Activated CD8-positive, alpha-beta T cell treated with anti-CD3 and anti-CD28 coated beads for 36 hours (primary cell): ENCODE measurements around the gene GPR68. TPM values are rescaled to one million over a fixed set of nuclear protein-coding genes. Genes with fewer than 3 reads are reported as not detected.

Source experiments
- ATAC-seq: fragments of 200-7000 bp; cut with Tn5 transposase; one replicate; pipeline ENCODE4 v1.10.0; 2021; ENCODE audit warnings: mild to moderate bottlenecking, moderate library complexity
- CTCF ChIA-PET: fragments of 350-600 bp; sonication (Branson Sonifier 250); formaldehyde crosslinking; loops from one replicate; lab custom pipeline; 2021; ENCODE audit warnings: antibody characterized with exemption; lab: Charles Lee
- POLR2A ChIA-PET: fragments of 350-600 bp; sonication (Branson Sonifier 250); formaldehyde crosslinking; loops from one replicate; lab custom pipeline; 2021; ENCODE audit warnings: antibody characterized with exemption; lab: Charles Lee
- DNase-seq: peaks from one replicate; pipeline ENCODE4 v3.0.0-alpha.2; 2020
- H3K27ac Mint-ChIP-seq: one replicate; pipeline ENCODE4 v1.8.0; 2021; ENCODE audit warnings: mild to moderate bottlenecking, mixed read lengths
- H3K27me3 Mint-ChIP-seq: one replicate; pipeline ENCODE4 v1.8.0; 2021; ENCODE audit warnings: mixed read lengths
- H3K36me3 Mint-ChIP-seq: one replicate; pipeline ENCODE4 v1.8.0; 2021; ENCODE audit warnings: low read depth, mixed read lengths
- H3K4me1 Mint-ChIP-seq: one replicate; pipeline ENCODE4 v1.8.0; 2021; ENCODE audit warnings: low read depth, mixed read lengths
- H3K4me3 Mint-ChIP-seq: one replicate; pipeline ENCODE4 v1.8.0; 2021; ENCODE audit warnings: mild to moderate bottlenecking, moderate library complexity, mixed read lengths
- H3K9me3 Mint-ChIP-seq: one replicate; pipeline ENCODE4 v1.8.0; 2021; ENCODE audit warnings: mixed read lengths
- intact Hi-C: fragments of 100-400 bp; cut with micrococcal nuclease; formaldehyde crosslinking; loops from one replicate; pipeline ENCODE4 v1.10.0; 2022
- total RNA-seq, 2 experiments: library from RNA; stranded (reverse); gene quantifications; one replicate each; pipeline ENCODE4 v1.2.3, GENCODE V29; 2021
- TF ChIP-seq, protein P1 (sequence below): fragments of 200-600 bp; IDR thresholded peaks from one replicate; pipeline ENCODE4 v1.8.0; 2022; ENCODE audit warnings: antibody characterized with exemption, mild to moderate bottlenecking

GPR68 gene
- total RNA-seq, 2 experiments from 2014 or later: 11.9 to 14.0 TPM

DNA sequence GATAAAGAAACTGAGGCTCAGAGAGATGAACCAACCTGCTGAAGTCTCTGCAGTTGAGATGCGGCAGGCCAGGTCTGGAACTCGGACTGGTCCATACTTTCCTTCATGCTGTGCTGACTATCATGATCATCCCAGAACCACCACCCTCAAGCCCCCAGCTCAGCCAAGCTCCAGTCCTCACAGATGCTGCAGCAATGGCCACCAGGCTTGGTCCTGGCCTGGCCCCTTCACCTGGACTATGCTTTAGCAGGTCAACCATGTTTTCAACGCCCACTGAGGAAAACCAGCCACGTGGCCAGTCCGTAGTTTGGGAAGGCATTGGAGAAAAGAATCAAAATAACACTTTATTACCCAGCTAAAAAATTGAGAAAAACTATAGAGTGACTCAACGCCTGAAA is 1.4 kb downstream of the GPR68 start:
- POLR2A ChIA-PET: interaction anchor here (0.9 to 8.1 kb wide), 22 partner anchors 9 to 175 kb away, joined by 3 to 274 read pairs (median 5); partner anchors contain the start of genes CCDC88C and DGLUCY
- CTCF ChIA-PET: interaction anchor here (0.8 to 10.4 kb wide), 9 partner anchors 8 to 67 kb away, joined by 3 to 102 read pairs (median 5); no protein-coding TSS in a partner anchor

DNA sequence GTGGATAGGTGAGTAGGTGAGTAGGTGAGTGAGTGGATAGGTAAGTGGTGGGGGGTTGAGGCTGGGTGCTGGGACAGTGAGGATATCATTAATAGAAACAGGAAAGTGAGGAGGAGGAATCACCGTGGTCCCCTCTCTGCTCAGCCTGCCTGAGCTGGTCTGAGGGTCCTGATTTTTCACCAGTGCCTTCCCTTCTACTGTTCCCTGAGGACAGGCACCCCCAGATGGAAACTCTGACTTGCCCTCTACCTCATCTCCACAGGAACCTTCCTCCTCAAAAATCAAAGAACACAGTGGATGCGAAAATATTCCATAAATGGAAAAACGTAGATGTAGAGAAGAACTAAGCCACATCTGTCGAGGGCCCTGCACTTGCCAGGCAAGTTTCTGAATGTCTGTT is 1.9 kb downstream of the GPR68 start:
- Mint-ChIP-seq H3K4me3 (peak overlapping the region; percentile 80), H3K27me3 (no peaks in the 10 kb centered on the region), H3K27ac (peak overlapping the region; percentile 97), H3K9me3 (peaks cover 5% of the 10 kb centered on the region), H3K4me1 (peaks cover 91% of the 10 kb centered on the region), H3K36me3 (peaks cover 85% of the 10 kb centered on the region)
- no peak for ATAC-seq
- POLR2A ChIA-PET: interaction anchor here (0.9 to 8.1 kb wide), 20 partner anchors 9 to 175 kb away, joined by 3 to 274 read pairs (median 6); partner anchors contain the start of genes CCDC88C and DGLUCY
- intact Hi-C loops: loop anchor here (1.0 kb wide), 1 partner anchor 14 kb away; no protein-coding TSS in a partner anchor
- DNase-seq: no peak
- TF ChIP-seq, protein P1, sequence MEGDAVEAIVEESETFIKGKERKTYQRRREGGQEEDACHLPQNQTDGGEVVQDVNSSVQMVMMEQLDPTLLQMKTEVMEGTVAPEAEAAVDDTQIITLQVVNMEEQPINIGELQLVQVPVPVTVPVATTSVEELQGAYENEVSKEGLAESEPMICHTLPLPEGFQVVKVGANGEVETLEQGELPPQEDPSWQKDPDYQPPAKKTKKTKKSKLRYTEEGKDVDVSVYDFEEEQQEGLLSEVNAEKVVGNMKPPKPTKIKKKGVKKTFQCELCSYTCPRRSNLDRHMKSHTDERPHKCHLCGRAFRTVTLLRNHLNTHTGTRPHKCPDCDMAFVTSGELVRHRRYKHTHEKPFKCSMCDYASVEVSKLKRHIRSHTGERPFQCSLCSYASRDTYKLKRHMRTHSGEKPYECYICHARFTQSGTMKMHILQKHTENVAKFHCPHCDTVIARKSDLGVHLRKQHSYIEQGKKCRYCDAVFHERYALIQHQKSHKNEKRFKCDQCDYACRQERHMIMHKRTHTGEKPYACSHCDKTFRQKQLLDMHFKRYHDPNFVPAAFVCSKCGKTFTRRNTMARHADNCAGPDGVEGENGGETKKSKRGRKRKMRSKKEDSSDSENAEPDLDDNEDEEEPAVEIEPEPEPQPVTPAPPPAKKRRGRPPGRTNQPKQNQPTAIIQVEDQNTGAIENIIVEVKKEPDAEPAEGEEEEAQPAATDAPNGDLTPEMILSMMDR: no peak
- CTCF ChIA-PET: interaction anchor here (1.0 to 10.4 kb wide), 5 partner anchors 9 to 66 kb away, joined by 4 to 102 read pairs (median 10); no protein-coding TSS in a partner anchor

More for the DNA sequence above, 1.4 kb downstream of the GPR68 start:
- intact Hi-C loops: no loop called here
- peak overlapping the region; percentile 80 for H3K4me3 Mint-ChIP-seq
- ATAC-seq: no peak
- TF ChIP-seq, protein P1: no peak
- H3K36me3 Mint-ChIP-seq: peaks cover 84% of the 10 kb centered on the region
- H3K9me3 Mint-ChIP-seq: peaks cover 6% of the 10 kb centered on the region
- H3K27me3 Mint-ChIP-seq: no peaks in the 10 kb centered on the region
- H3K27ac Mint-ChIP-seq: peak overlapping the region; percentile 97
- no peak for DNase-seq
- peaks cover 91% of the 10 kb centered on the region for H3K4me1 Mint-ChIP-seq

DNA sequence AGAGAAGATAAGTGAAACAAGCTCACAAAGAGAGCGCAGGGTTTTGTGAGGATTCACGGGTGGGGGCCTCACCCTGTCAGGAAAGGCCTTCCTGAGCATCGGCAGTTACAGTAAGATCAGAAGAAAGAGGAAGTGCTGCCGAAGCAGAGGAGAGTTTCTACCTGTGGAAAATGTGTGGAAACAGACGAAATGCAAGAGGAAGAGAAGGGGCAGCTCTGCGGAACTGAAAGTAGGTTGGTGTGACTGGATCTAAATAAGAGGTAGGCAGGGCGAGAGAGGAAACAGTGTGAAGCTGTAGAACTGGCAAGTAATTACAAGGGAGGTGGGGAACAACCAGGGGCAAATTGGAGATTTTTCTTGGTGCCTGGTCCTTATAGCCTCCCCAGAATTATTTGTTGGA is 2.6 kb downstream of the GPR68 start:
- intact Hi-C loops: loop anchor here (1.0 kb wide), 1 partner anchor 14 kb away; no protein-coding TSS in a partner anchor
- no peaks in the 10 kb centered on the region for H3K9me3 Mint-ChIP-seq
- H3K27me3 Mint-ChIP-seq: no peaks in the 10 kb centered on the region
- H3K4me1 Mint-ChIP-seq: peaks cover 87% of the 10 kb centered on the region
- H3K4me3 Mint-ChIP-seq: peak overlapping the region; percentile 80
- peaks cover 83% of the 10 kb centered on the region for H3K36me3 Mint-ChIP-seq
- ATAC-seq (no peak), DNase-seq (peak; percentile 60)
- peak overlapping the region; percentile 97 for H3K27ac Mint-ChIP-seq
- CTCF ChIA-PET: interaction anchor here (6.5 to 10.4 kb wide), 2 partner anchors 14 to 66 kb away, joined by 58 to 102 read pairs; no protein-coding TSS in a partner anchor
- TF ChIP-seq, protein P1: no peak
- POLR2A ChIA-PET: interaction anchor here (0.9 to 8.1 kb wide), 9 partner anchors 8 to 176 kb away, joined by 3 to 274 read pairs (median 23); partner anchors contain the start of gene CCDC88C

DNA sequence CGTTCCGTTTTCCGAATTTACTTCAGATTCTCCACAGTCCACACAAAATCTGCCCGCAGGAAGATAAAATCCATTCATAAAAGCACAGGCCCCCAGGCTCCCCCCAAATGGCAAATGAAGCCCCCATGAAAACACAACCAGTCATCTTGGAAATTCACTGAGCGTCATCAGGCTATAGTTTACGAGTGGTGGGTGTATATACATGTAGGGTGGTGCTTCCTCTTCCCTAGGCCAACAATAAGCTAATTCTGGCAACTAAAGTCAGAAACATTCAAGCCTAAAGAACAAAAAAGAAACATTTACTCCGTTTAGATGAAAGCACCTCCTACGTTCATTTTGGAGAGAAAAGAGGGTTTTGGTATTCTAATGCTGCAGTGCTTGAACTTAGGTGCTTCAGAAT is 5.8 kb downstream of the GPR68 start:
- Mint-ChIP-seq H3K36me3 (peaks cover 74% of the 10 kb centered on the region), H3K4me3 (peak overlapping the region; percentile 80), H3K4me1 (peaks cover 60% of the 10 kb centered on the region), H3K27me3 (no peaks in the 10 kb centered on the region), H3K27ac (peak overlapping the region; percentile 78), H3K9me3 (no peaks in the 10 kb centered on the region)
- CTCF ChIA-PET: interaction anchor here (0.7 to 10.4 kb wide), 5 partner anchors 9 to 190 kb away, joined by 3 to 102 read pairs (median 3); no protein-coding TSS in a partner anchor
- intact Hi-C loops: no loop called here
- TF ChIP-seq, protein P1: no peak
- ATAC-seq (no peak), DNase-seq (no peak)
- POLR2A ChIA-PET: interaction anchor here (1.3 to 2.4 kb wide), 3 partner anchors 9 to 48 kb away, joined by 3 to 25 read pairs (median 6); no protein-coding TSS in a partner anchor

DNA sequence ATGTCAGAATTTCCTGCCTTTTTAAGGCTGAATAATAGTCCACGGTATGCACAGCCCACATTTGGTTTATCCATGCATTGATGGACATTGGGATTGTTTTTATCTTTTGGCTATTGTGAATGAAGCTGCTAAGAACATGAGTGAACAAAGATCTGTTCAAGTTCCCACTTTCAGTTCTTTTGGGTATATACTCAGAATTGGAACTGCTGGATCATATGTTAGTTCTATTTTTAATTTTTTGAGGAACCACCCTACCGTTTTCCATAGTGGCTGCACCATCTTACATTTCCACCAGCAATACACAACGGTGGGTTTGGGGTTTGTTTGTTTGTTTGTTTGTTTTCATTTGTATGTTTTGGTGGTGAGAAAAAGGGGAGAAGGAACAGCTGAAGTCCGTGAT is 6.4 kb downstream of the GPR68 start:
- TF ChIP-seq, protein P1: no peak
- H3K27me3 Mint-ChIP-seq: no peaks in the 10 kb centered on the region
- CTCF ChIA-PET: interaction anchor here (10.4 kb wide), 1 partner anchor 62 kb away, joined by 102 read pairs; no protein-coding TSS in a partner anchor
- peak overlapping the region; percentile 78 for H3K27ac Mint-ChIP-seq
- H3K36me3 Mint-ChIP-seq: peaks cover 70% of the 10 kb centered on the region
- intact Hi-C loops: no loop called here
- H3K4me1 Mint-ChIP-seq: peaks cover 55% of the 10 kb centered on the region
- no peak overlapping the region for H3K4me3 Mint-ChIP-seq
- POLR2A ChIA-PET: interaction anchor here (1.3 to 2.4 kb wide), 4 partner anchors 9 to 48 kb away, joined by 3 to 25 read pairs (median 4); no protein-coding TSS in a partner anchor
- H3K9me3 Mint-ChIP-seq: no peaks in the 10 kb centered on the region
- DNase-seq: no peak
- no peak for ATAC-seq
